Lung (tissue), 13 donors: ENCODE data around the gene DHDH. TPM values are rescaled to one million over a fixed set of nuclear protein-coding genes. Genes with fewer than 3 reads are reported as not detected.

Source experiments
- ATAC-seq: fragments of 200-7000 bp; cut with Tn5 transposase; one replicate; pipeline ENCODE4 v1.9.1; 2020; ENCODE audit warnings: moderate number of reproducible peaks; ENCODE audit not compliant: insufficient read depth, low FRiP score
- DNase-seq, 3 donors: peaks; one replicate each; pipeline ENCODE4 v3.0.0-alpha.2; 2013 to 2017
- H3K27ac ChIP-seq, 2 donors: one replicate each; pipeline ENCODE4 v1.5.1; 2013; ENCODE audit warnings: mild to moderate bottlenecking in 2 of 2, moderate library complexity in 2 of 2, control low read depth in 1 of 2, inconsistent platforms in 1 of 2, low read depth in 1 of 2, low read length in 1 of 2
- H3K27me3 ChIP-seq, 3 donors: one replicate each; pipeline ENCODE4 v1.5.1; 2013; ENCODE audit warnings: low read length in 2 of 3; ENCODE audit not compliant: control insufficient read depth in 3 of 3, insufficient read depth in 3 of 3
- H3K36me3 ChIP-seq, 4 donors: one replicate each; pipeline ENCODE4 v1.5.1; 2013; ENCODE audit warnings: low read length in 4 of 4, mild to moderate bottlenecking in 1 of 4, moderate library complexity in 1 of 4; ENCODE audit not compliant: control insufficient read depth in 4 of 4, insufficient read depth in 4 of 4
- H3K4me1 ChIP-seq, 5 donors: one replicate each; pipeline ENCODE4 v1.5.1; 2013; ENCODE audit warnings: low read length in 5 of 5, mild to moderate bottlenecking in 2 of 5, moderate library complexity in 1 of 5; ENCODE audit not compliant: control insufficient read depth in 5 of 5, insufficient read depth in 5 of 5
- H3K4me3 ChIP-seq: one replicate; pipeline ENCODE4 v1.5.1; 2013; ENCODE audit warnings: mild to moderate bottlenecking, control low read depth, moderate library complexity
- H3K9ac ChIP-seq, 2 donors: one replicate each; pipeline ENCODE4 v1.5.1; 2013; ENCODE audit warnings: low read length in 2 of 2, control low read depth in 1 of 2; ENCODE audit not compliant: insufficient read depth in 1 of 2
- H3K9me3 ChIP-seq, 4 donors: one replicate each; pipeline ENCODE4 v1.5.1; 2013; ENCODE audit warnings: low read length in 3 of 4, mild to moderate bottlenecking in 1 of 4, moderate library complexity in 1 of 4; ENCODE audit not compliant: control insufficient read depth in 4 of 4, insufficient read depth in 3 of 4
- WGBS, 2 donors: extraction: QIAGEN DNeasy Blood & Tissue Kit; methylation state at CpG; one replicate each; pipeline ENCODE4 v1.1.7; 2013; 5-methylcytosine and 5-hydroxymethylcytosine counted together
- polyA plus RNA-seq, 2 donors: library from polyadenylated mRNA; stranded (reverse); fragments of 200-250 nt; gene quantifications; one replicate each; pipeline ENCODE4 v1.2.1, GENCODE V29; 2013
- small RNA-seq: library from RNA; depleted of rRNA; stranded (forward); fragments of <200 nt; gene quantifications from one replicate; pipeline ENCODE3, GENCODE V24; 2014; ENCODE audit warnings: low replicate concordance
- total RNA-seq, 2 donors: library from RNA; depleted of rRNA in 1 of 2; stranded (reverse); fragments of >200 nt in 1 of 2; gene quantifications; one replicate each; pipeline ENCODE4 v1.2.1, GENCODE V29; 2014 to 2021
- TF ChIP-seq, protein P1 (sequence below): IDR thresholded peaks from 2 replicates; pipeline ENCODE4 v1.5.1; 2012; ENCODE audit warnings: mild to moderate bottlenecking; ENCODE audit errors: control extremely low read depth, extremely low read depth
- donor health status: control.
- donor health status: control.
- donor health status: Bipolar disorder and iron deficiency.
- donor health status: healthy.
- donor health status: DM: yes; HTN: yes; CAD: no.

The DHDH gene
- total and polyA plus RNA-seq, 4 donors = 0.51 to 6.0 (median 1.9) TPM

DNA sequence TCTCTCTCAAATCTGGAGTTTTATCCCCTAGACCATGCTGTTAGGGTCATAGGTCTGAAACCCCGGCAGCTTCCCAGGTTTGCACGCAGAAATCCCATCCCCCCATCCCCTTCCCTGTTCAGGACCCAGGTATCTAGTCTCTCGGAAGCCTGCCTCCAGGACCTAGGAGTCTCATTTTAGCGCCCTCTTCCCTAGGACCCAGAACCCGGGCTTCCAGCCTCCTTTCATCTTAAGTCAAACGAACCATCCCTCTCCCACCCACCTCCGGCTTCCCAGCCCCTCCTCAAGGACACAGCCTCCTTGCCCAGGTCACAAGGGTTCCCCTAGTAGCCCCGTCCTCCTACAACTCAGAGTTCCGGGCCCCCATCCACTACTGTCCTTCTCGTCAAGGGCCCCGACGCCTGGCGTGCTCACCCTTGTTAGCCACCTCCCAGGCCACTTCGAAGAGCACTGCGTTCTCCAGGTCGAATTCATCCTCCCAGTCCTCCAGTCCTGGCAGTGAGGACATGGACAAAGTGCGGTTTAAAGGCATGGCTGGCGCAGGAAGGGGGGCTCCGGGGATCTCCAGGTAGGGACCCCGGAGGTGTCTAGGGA is 59.2 kb downstream of the DHDH start:
- Histone ChIP-seq H3K4me1 (peaks cover 4 to 22% (median 10%) of the 10 kb centered on the region in 5 donors), H3K9me3 (no peaks in the 10 kb centered on the region), H3K9ac (peak overlapping the region; percentile 85 to 89), H3K36me3 (peaks cover 0 to 17% (median 6%) of the 10 kb centered on the region in 4 donors), H3K4me3 (peak overlapping the region; percentile 76), H3K27ac (peak overlapping the region; percentile 96), H3K27me3 (no peaks in the 10 kb centered on the region)
- ATAC-seq = no peak
- TF ChIP-seq, protein P1, sequence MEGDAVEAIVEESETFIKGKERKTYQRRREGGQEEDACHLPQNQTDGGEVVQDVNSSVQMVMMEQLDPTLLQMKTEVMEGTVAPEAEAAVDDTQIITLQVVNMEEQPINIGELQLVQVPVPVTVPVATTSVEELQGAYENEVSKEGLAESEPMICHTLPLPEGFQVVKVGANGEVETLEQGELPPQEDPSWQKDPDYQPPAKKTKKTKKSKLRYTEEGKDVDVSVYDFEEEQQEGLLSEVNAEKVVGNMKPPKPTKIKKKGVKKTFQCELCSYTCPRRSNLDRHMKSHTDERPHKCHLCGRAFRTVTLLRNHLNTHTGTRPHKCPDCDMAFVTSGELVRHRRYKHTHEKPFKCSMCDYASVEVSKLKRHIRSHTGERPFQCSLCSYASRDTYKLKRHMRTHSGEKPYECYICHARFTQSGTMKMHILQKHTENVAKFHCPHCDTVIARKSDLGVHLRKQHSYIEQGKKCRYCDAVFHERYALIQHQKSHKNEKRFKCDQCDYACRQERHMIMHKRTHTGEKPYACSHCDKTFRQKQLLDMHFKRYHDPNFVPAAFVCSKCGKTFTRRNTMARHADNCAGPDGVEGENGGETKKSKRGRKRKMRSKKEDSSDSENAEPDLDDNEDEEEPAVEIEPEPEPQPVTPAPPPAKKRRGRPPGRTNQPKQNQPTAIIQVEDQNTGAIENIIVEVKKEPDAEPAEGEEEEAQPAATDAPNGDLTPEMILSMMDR = no peak
- 0% methylated on average over 20 of the region's 20 CpGs for WGBS, 2 donors
- DNase-seq = peak in 1 of 3 donors; percentile 33

DNA sequence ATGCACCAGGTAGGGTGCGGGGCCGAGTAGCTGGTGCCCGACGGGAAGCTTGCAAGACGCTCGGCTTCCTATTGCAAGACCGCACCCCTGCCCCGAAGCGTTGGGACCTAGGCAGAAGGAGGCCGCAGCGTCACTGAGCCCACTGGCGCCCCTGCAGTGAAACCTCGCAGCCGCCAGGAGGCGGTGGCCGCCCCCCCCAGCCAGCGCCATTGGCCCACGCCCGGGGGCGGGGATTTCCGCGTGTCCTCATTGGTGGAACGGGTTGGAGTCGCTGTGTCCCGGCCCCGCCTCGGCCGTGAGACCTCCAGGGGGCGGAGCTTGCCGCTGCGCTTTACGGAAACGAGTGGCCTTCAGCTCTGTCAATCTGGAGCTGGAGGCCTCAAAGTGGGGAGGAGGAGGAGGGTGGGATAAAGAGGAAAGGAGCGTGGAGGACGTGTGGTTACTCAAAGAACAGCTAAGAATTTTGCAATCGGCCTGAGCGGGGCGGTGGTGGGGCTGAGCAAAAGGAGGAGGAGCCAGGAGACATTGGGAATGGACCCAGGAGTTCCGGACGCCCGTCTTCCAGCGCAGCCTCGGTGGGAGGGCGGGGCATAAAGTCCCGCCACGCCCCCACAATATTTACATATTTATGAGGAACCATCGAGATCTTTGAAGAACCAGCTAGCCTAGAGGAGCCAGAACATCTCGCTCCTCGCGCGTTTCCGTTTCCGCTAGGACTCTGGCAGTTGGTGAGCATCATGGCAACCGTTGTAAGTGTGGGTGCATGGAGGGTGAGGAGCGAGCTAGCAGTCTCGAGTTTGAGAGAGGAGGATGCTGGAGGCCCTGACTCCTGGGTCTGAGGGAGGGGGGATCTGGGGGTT is 59.9 kb downstream of the DHDH start, which contains the start of the genes GYS1 and RUVBL2:
TSS of gene GYS1 (minus strand) at position 135 of the 860 bp plus-strand sequence. CDS start 197 bp downstream, outside the sequence.
TSS of gene RUVBL2 (plus strand) at position 713 of the 860 bp plus-strand sequence. CDS start at position 738, 25 bp downstream.
- Histone ChIP-seq H3K27me3 (no peaks in the 10 kb centered on the region), H3K27ac (peak within 1 kb of the TSS; percentile 96), H3K9ac (peak within 1 kb of the TSS; percentile 85 to 89), H3K4me1 (peaks cover 4 to 22% (median 10%) of the 10 kb centered on the region in 5 donors), H3K9me3 (no peaks in the 10 kb centered on the region), H3K4me3 (peak within 1 kb of the TSS; percentile 76), H3K36me3 (peaks cover 0 to 14% (median 3%) of the 10 kb centered on the region in 4 donors)
- TF ChIP-seq, protein P1 = peak; percentile 78
- ATAC-seq = peak; percentile 95
- 0% methylated on average over 51 to 56 of the region's 56 CpGs for WGBS, 2 donors
- DNase-seq = peak; percentile 100

DNA sequence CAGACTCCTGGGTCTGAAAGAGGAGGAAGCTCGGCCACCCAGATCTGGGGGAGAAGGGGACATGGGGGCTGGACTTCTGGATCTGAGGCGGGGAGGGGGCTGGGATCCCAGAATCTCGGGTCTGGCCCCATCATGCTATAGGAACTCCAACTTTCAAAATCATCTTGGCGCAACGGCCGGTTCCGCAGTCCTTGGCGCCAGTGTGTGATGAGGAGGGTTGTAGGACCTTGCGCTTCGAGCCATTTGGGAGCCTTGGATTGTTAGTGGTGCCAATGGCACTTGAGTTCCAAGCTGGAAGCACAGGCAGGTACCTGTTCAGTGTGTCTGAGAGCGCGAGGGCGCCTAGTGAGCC is 60.5 kb downstream of the DHDH start:
- Histone ChIP-seq H3K4me1 (peaks cover 4 to 22% (median 10%) of the 10 kb centered on the region in 5 donors), H3K4me3 (peak overlapping the region; percentile 63), H3K36me3 (peaks cover 0 to 10% (median 2%) of the 10 kb centered on the region in 4 donors), H3K27me3 (no peaks in the 10 kb centered on the region), H3K27ac (peak overlapping the region; percentile 27 to 85), H3K9ac (peak overlapping the region; percentile 63 to 77), H3K9me3 (no peaks in the 10 kb centered on the region)
- 2% methylated on average over 13 of the region's 13 CpGs for WGBS, 2 donors
- no peak for ATAC-seq
- TF ChIP-seq, protein P1 = no peak
- DNase-seq = no peak

Small RNA genes within 50 kb of the gene (small RNA-seq; reads per million reads assigned to genes)
- gene AC026803.1 = not detected

Other genes starting within 250 kb of the DHDH start
Only the 30 nearest of the 31 such genes appear.
- gene MAMSTR, start 214.0 kb upstream of the DHDH start, total RNA-seq = 1 to 10 TPM; 1.3 to 1.5 TPM
- gene MAMSTR, start 214.0 kb upstream of the DHDH start, polyA plus RNA-seq = 1 to 10 TPM in 1 of 2 donors, under 1 TPM in 1; 0.48 to 1.2 TPM
- 10 to 100 TPM; 26.2 to 32.8 TPM for gene RASIP1, start 193.1 kb upstream of the DHDH start, total RNA-seq
- 10 to 100 TPM; 24.7 to 37.9 TPM for gene RASIP1, start 193.1 kb upstream of the DHDH start, polyA plus RNA-seq
- 1 to 10 TPM; 1.2 to 3.1 TPM for gene IZUMO1, start 186.8 kb upstream of the DHDH start, total RNA-seq
- gene IZUMO1, start 186.8 kb upstream of the DHDH start, polyA plus RNA-seq = 1 to 10 TPM in 1 of 2 donors, under 1 TPM in 1; 0.97 to 2.4 TPM
- 10 to 100 TPM in 1 of 2 donors, 1 to 10 TPM in 1; 5.1 to 12.4 TPM for gene FUT1, start 181.1 kb upstream of the DHDH start, total RNA-seq
- gene FUT1, start 181.1 kb upstream of the DHDH start, polyA plus RNA-seq = 1 to 10 TPM; 5.5 to 8.6 TPM
- not detected for gene FGF21, start 178.2 kb upstream of the DHDH start, total RNA-seq
- not detected for gene FGF21, start 178.2 kb upstream of the DHDH start, polyA plus RNA-seq
- 10 to 100 TPM; 36.5 to 93.7 TPM for gene BCAT2, start 122.7 kb upstream of the DHDH start, total RNA-seq
- gene BCAT2, start 122.7 kb upstream of the DHDH start, polyA plus RNA-seq = 10 to 100 TPM; 63.9 to 72.7 TPM
- gene HSD17B14, start 97.2 kb upstream of the DHDH start, total RNA-seq = 10 to 100 TPM; 12.8 to 17.9 TPM
- 10 to 100 TPM in 1 of 2 donors, 1 to 10 TPM in 1; 9.0 to 39.1 TPM for gene HSD17B14, start 97.2 kb upstream of the DHDH start, polyA plus RNA-seq
- 10 to 100 TPM in 1 of 2 donors, 1 to 10 TPM in 1; 8.4 to 57.7 TPM for gene PLEKHA4, start 65.1 kb upstream of the DHDH start, total RNA-seq
- gene PLEKHA4, start 65.1 kb upstream of the DHDH start, polyA plus RNA-seq = 10 to 100 TPM; 19.3 to 22.0 TPM
- gene PPP1R15A, start 61.3 kb upstream of the DHDH start, total RNA-seq = 100 to 1,000 TPM; 101 to 104 TPM
- gene PPP1R15A, start 61.3 kb upstream of the DHDH start, polyA plus RNA-seq = 100 to 1,000 TPM; 203 to 208 TPM
- gene TULP2, start 35.0 kb upstream of the DHDH start, total RNA-seq = under 1 TPM; 0.31 to 0.54 TPM
- under 1 TPM; 0.13 to 0.20 TPM for gene TULP2, start 35.0 kb upstream of the DHDH start, polyA plus RNA-seq
- gene NUCB1, start 33.4 kb upstream of the DHDH start, total RNA-seq = 100 to 1,000 TPM; 214 to 346 TPM
- gene NUCB1, start 33.4 kb upstream of the DHDH start, polyA plus RNA-seq = 100 to 1,000 TPM; 362 to 367 TPM
- gene BAX, start 21.2 kb downstream of the DHDH start, total RNA-seq = 100 to 1,000 TPM in 1 of 2 donors, 10 to 100 TPM in 1; 25.9 to 109 TPM
- gene BAX, start 21.2 kb downstream of the DHDH start, polyA plus RNA-seq = 100 to 1,000 TPM in 1 of 2 donors, 10 to 100 TPM in 1; 99.0 to 121 TPM
- gene FTL, start 31.6 kb downstream of the DHDH start, total RNA-seq = 1,000 to 10,000 TPM; 2,880 to 6,540 TPM
- over 10,000 TPM; 17,775 to 22,369 TPM for gene FTL, start 31.6 kb downstream of the DHDH start, polyA plus RNA-seq
- gene GYS1, start 59.6 kb downstream of the DHDH start, total RNA-seq = 10 to 100 TPM; 34.1 to 49.7 TPM
- 10 to 100 TPM; 22.7 to 29.7 TPM for gene GYS1, start 59.6 kb downstream of the DHDH start, polyA plus RNA-seq
- gene RUVBL2, start 60.2 kb downstream of the DHDH start, total RNA-seq = 100 to 1,000 TPM in 1 of 2 donors, 10 to 100 TPM in 1; 85.6 to 108 TPM
- 100 to 1,000 TPM in 1 of 2 donors, 10 to 100 TPM in 1; 80.7 to 112 TPM for gene RUVBL2, start 60.2 kb downstream of the DHDH start, polyA plus RNA-seq
- gene LHB, start 83.4 kb downstream of the DHDH start, total RNA-seq = under 1 TPM in 1 of 2 donors, not detected in 1; 0.74 TPM
- under 1 TPM; 0.32 to 0.67 TPM for gene LHB, start 83.4 kb downstream of the DHDH start, polyA plus RNA-seq
- not detected for gene CGB3, start 90.6 kb downstream of the DHDH start, total RNA-seq
- gene CGB3, start 90.6 kb downstream of the DHDH start, polyA plus RNA-seq = not detected
- gene CGB2, start 98.2 kb downstream of the DHDH start, total RNA-seq = under 1 TPM in 1 of 2 donors, not detected in 1; 0.58 TPM
- not detected for gene CGB2, start 98.2 kb downstream of the DHDH start, polyA plus RNA-seq
- not detected for gene CGB1, start 103.2 kb downstream of the DHDH start, total RNA-seq
- gene CGB1, start 103.2 kb downstream of the DHDH start, polyA plus RNA-seq = not detected
- gene CGB5, start 110.1 kb downstream of the DHDH start, total RNA-seq = not detected
- not detected for gene CGB5, start 110.1 kb downstream of the DHDH start, polyA plus RNA-seq
- not detected for gene CGB8, start 115.4 kb downstream of the DHDH start, total RNA-seq
- gene CGB8, start 115.4 kb downstream of the DHDH start, polyA plus RNA-seq = not detected
- under 1 TPM; 0.11 to 0.21 TPM for gene CGB7, start 124.0 kb downstream of the DHDH start, total RNA-seq
- gene CGB7, start 124.0 kb downstream of the DHDH start, polyA plus RNA-seq = under 1 TPM; 0.29 to 0.57 TPM
- 1 to 10 TPM; 2.1 to 2.9 TPM for gene NTF4, start 131.1 kb downstream of the DHDH start, total RNA-seq
- gene NTF4, start 131.1 kb downstream of the DHDH start, polyA plus RNA-seq = 1 to 10 TPM; 2.8 to 5.2 TPM
- not detected for gene KCNA7, start 139.0 kb downstream of the DHDH start, total RNA-seq
- gene KCNA7, start 139.0 kb downstream of the DHDH start, polyA plus RNA-seq = not detected
- gene SNRNP70, start 151.8 kb downstream of the DHDH start, total RNA-seq = 100 to 1,000 TPM; 168 to 251 TPM
- gene SNRNP70, start 151.8 kb downstream of the DHDH start, polyA plus RNA-seq = 100 to 1,000 TPM; 143 to 191 TPM
- gene LIN7B, start 180.7 kb downstream of the DHDH start, total RNA-seq = 1 to 10 TPM; 6.6 to 7.8 TPM
- gene LIN7B, start 180.7 kb downstream of the DHDH start, polyA plus RNA-seq = 10 to 100 TPM in 1 of 2 donors, 1 to 10 TPM in 1; 6.4 to 12.4 TPM
- gene C19orf73, start 185.4 kb downstream of the DHDH start, total RNA-seq = 1 to 10 TPM in 1 of 2 donors, not detected in 1; 1.9 TPM
- gene C19orf73, start 185.4 kb downstream of the DHDH start, polyA plus RNA-seq = 1 to 10 TPM; 3.1 to 4.3 TPM
- gene PPFIA3, start 185.8 kb downstream of the DHDH start, total RNA-seq = 1 to 10 TPM; 3.0 to 8.4 TPM
- gene PPFIA3, start 185.8 kb downstream of the DHDH start, polyA plus RNA-seq = 10 to 100 TPM in 1 of 2 donors, 1 to 10 TPM in 1; 8.8 to 10.6 TPM
- gene HRC, start 221.7 kb downstream of the DHDH start, total RNA-seq = 1 to 10 TPM in 1 of 2 donors, under 1 TPM in 1; 0.18 to 5.7 TPM
- gene HRC, start 221.7 kb downstream of the DHDH start, polyA plus RNA-seq = 1 to 10 TPM in 1 of 2 donors, under 1 TPM in 1; 0.14 to 2.0 TPM
- 10 to 100 TPM; 19.8 to 70.1 TPM for gene TRPM4, start 224.1 kb downstream of the DHDH start, total RNA-seq
- 10 to 100 TPM; 15.6 to 24.9 TPM for gene TRPM4, start 224.1 kb downstream of the DHDH start, polyA plus RNA-seq